PC-9 (cell line): ENCODE data around the gene C17orf107. TPM values are rescaled to one million over a fixed set of nuclear protein-coding genes. Genes with fewer than 3 reads are reported as not detected.
A peak's percentile ranks its signal among the peaks of the same experiment; 100 is the strongest.

Experiments used
- BruUV-seq: library from RNA; stranded (reverse); fragments of 400-500 nt; replicated peaks from 2 replicates; lab custom pipeline; 2021; lab: Mats Ljungman, UMichigan
- CTCF ChIA-PET: fragments of 300-600 bp; sonication (Branson Sonifier 250); formaldehyde crosslinking; loops from one replicate; lab custom pipeline; 2022; ENCODE audit warnings: antibody characterized with exemption; lab: Charles Lee
- POLR2A ChIA-PET: fragments of 300-600 bp; sonication (Branson Sonifier 250); formaldehyde crosslinking; loops from one replicate; lab custom pipeline; 2022; ENCODE audit warnings: antibody characterized with exemption; ENCODE audit not compliant: unreplicated experiment; lab: Charles Lee
- DNase-seq, 2 experiments: peaks; one replicate each; pipeline versions ENCODE4 v3.0.0 to v3.0.0-alpha.2; 2015 to 2022; ENCODE audit warnings: mixed read lengths in 1 of 2
- H2AFZ ChIP-seq: fragments of 200-600 bp; sonication (generic); 2 replicates; pipeline ENCODE4 v1.8.1; 2017; ENCODE audit warnings: antibody characterized with exemption
- H3F3A ChIP-seq: fragments of 200-600 bp; sonication (generic); 2 replicates; pipeline ENCODE4 v1.8.1; 2017; ENCODE audit warnings: antibody characterized with exemption, mild to moderate bottlenecking, low read depth; ENCODE audit not compliant: insufficient read depth
- H3K27ac ChIP-seq: fragments of 200-600 bp; sonication (generic); 2 replicates; pipeline ENCODE4 v1.6.1; 2016; ENCODE audit warnings: mixed run types
- H3K27me3 ChIP-seq: fragments of 200-600 bp; sonication (generic); 2 replicates; pipeline ENCODE4 v1.6.1; 2016; ENCODE audit warnings: low read depth, mixed run types; ENCODE audit not compliant: insufficient read depth
- H3K36me3 ChIP-seq: fragments of 200-600 bp; sonication (generic); 2 replicates; pipeline ENCODE4 v1.6.1; 2016; ENCODE audit warnings: low read depth, mixed run types
- H3K4me1 ChIP-seq: fragments of 200-600 bp; sonication (generic); replicated peaks from 2 replicates; pipeline ENCODE4 v1.6.1; 2016; ENCODE audit warnings: mixed run types; ENCODE audit not compliant: insufficient read depth
- H3K4me2 ChIP-seq: fragments of 200-600 bp; sonication (generic); 2 replicates; pipeline ENCODE4 v1.6.1; 2017; ENCODE audit warnings: mixed run types
- H3K4me3 ChIP-seq: fragments of 200-600 bp; sonication (generic); 2 replicates; pipeline ENCODE4 v1.6.1; 2016; ENCODE audit warnings: mixed run types
- H3K79me2 ChIP-seq: fragments of 200-600 bp; sonication (generic); 2 replicates; pipeline ENCODE4 v1.6.1; 2017; ENCODE audit warnings: low read depth, mixed run types
- H3K9me2 ChIP-seq: fragments of 200-600 bp; sonication (generic); 2 replicates; pipeline ENCODE4 v1.8.1; 2017; ENCODE audit warnings: mild to moderate bottlenecking; ENCODE audit not compliant: insufficient read depth
- H3K9me3 ChIP-seq: fragments of 200-600 bp; sonication (generic); 2 replicates; pipeline ENCODE4 v1.8.1; 2016; ENCODE audit warnings: low read depth; ENCODE audit not compliant: insufficient read depth
- H4K20me1 ChIP-seq: fragments of 200-600 bp; sonication (generic); 2 replicates; pipeline ENCODE4 v1.8.1; 2017; ENCODE audit not compliant: insufficient read depth
- EZH2 ChIP-seq: fragments of 200-600 bp; sonication (generic); IDR thresholded peaks from 2 replicates; pipeline ENCODE4 v1.8.0; 2017; ENCODE audit warnings: antibody characterized with exemption, low read depth
- intact Hi-C: fragments of 100-400 bp; cut with micrococcal nuclease; formaldehyde crosslinking; loops from one replicate; pipeline ENCODE4 v1.10.0; 2022; ENCODE audit not compliant: unreplicated experiment
- total RNA-seq: library from RNA; stranded (reverse); gene quantifications from 2 replicates; pipeline ENCODE4 v1.2.3, GENCODE V29; 2021
- TF ChIP-seq, protein P1 (sequence below): fragments of 200-600 bp; sonication (generic); conservative IDR thresholded peaks from 2 replicates; pipeline ENCODE4 v1.6.1; 2017; ENCODE audit warnings: mixed run types, antibody characterized with exemption, mild to moderate bottlenecking, moderate library complexity

The C17orf107 gene
- total RNA-seq, 1 experiment from 2014 or later, result 3.1 TPM

GRCh38 chr17:4948931-4949320 is 49.6 kb downstream of the C17orf107 start:
- TF ChIP-seq EZH2, result no peak
- TF ChIP-seq, protein P1, sequence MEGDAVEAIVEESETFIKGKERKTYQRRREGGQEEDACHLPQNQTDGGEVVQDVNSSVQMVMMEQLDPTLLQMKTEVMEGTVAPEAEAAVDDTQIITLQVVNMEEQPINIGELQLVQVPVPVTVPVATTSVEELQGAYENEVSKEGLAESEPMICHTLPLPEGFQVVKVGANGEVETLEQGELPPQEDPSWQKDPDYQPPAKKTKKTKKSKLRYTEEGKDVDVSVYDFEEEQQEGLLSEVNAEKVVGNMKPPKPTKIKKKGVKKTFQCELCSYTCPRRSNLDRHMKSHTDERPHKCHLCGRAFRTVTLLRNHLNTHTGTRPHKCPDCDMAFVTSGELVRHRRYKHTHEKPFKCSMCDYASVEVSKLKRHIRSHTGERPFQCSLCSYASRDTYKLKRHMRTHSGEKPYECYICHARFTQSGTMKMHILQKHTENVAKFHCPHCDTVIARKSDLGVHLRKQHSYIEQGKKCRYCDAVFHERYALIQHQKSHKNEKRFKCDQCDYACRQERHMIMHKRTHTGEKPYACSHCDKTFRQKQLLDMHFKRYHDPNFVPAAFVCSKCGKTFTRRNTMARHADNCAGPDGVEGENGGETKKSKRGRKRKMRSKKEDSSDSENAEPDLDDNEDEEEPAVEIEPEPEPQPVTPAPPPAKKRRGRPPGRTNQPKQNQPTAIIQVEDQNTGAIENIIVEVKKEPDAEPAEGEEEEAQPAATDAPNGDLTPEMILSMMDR, result no peak
- BruUV-seq, result TSS peak; percentile 7
- Histone ChIP-seq H3K27me3 (no peaks in the 10 kb centered on the region), H3K4me2 (peak overlapping the region; percentile 84), H3K27ac (peak overlapping the region; percentile 99), H3K36me3 (peaks cover 21% of the 10 kb centered on the region), H2AFZ (peak overlapping the region; percentile 74), H3K9me2 (no peaks in the 10 kb centered on the region), H3K79me2 (peaks cover 51% of the 10 kb centered on the region), H3K9me3 (no peaks in the 10 kb centered on the region), H3K4me3 (peak overlapping the region; percentile 99), H3F3A (peaks cover 78% of the 10 kb centered on the region), H3K4me1 (peaks cover 39% of the 10 kb centered on the region), H4K20me1 (peaks cover 34% of the 10 kb centered on the region)
- ChIA-PET POLR2A (interaction anchor here (0.6 to 3.0 kb wide), 4 partner anchors 9 to 269 kb away, joined by 3 to 42 read pairs (median 8); partner anchors contain the start of genes RNF167, SLC25A11 and SPAG7), CTCF (interaction anchor here (0.6 kb wide), 1 partner anchor 156 kb away, joined by 3 read pairs; no protein-coding TSS in a partner anchor)
- intact Hi-C loops, result loop anchor here (1.0 to 10.0 kb wide), 6 partner anchors 9 to 239 kb away; partner anchors contain the start of genes ARRB2, INCA1, KIF1C and MINK1
- peak; percentile 71 to 92 for DNase-seq

GRCh38 chr17:4949321-4950074 is 50.2 kb downstream of the C17orf107 start:
- peak; percentile 73 to 94 for DNase-seq
- Histone ChIP-seq H3K4me2 (peak overlapping the region; percentile 84), H3K79me2 (peaks cover 46% of the 10 kb centered on the region), H4K20me1 (peaks cover 30% of the 10 kb centered on the region), H2AFZ (peak overlapping the region; percentile 74), H3K9me2 (no peaks in the 10 kb centered on the region), H3K27me3 (no peaks in the 10 kb centered on the region), H3K27ac (peak overlapping the region; percentile 99), H3F3A (peaks cover 72% of the 10 kb centered on the region), H3K4me3 (peak overlapping the region; percentile 99), H3K4me1 (peaks cover 39% of the 10 kb centered on the region), H3K36me3 (peaks cover 21% of the 10 kb centered on the region), H3K9me3 (no peaks in the 10 kb centered on the region)
- CTCF ChIA-PET, result interaction anchor here (0.6 to 0.9 kb wide), 3 partner anchors 15 to 470 kb away, joined by 3 read pairs; partner anchors contain the start of genes NUP88 and RPAIN
- POLR2A ChIA-PET, result interaction anchor here (0.6 to 3.0 kb wide), 4 partner anchors 18 to 270 kb away, joined by 3 to 42 read pairs (median 6); partner anchors contain the start of gene SPAG7
- no peak for TF ChIP-seq EZH2
- TF ChIP-seq, protein P1, result no peak
- BruUV-seq, result no TSS peak
- intact Hi-C loops, result loop anchor here (1.0 to 10.0 kb wide), 5 partner anchors 9 to 239 kb away; partner anchors contain the start of genes ARRB2, MINK1, RNF167 and SLC25A11

DNA sequence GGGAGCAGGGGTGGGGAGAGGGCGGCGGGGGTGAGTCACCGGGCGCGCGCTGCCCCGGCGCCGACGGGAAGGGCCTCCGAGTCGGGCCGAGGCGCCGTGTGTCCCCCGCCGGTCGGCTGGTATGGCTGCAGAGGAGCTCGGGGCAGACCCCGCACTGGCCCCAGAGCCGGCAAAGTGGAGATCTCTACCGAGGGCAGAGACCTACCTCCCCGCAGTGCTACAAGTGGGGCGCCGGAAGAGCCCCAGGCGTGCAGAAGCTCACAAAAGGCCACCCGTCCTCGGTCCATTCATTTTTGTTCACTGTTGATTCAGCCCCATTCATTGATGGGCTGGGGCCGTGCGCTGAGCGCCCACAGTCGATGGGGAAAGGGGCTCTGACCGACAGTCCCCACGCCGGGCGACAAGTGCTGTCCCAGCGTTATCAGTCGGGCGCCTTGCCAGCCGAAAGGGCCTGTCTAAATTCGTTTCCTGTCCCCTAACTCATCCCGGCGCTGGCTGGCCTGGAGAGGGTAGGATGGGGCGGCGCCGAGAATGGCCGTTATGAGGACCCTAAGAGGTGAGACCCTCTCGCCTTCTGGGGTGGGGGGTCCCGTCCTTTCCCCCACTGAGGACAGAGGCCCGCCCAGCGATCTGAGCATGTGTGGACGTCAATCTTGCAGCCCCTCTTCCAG is 50.9 kb downstream of the C17orf107 start:
- H3K9me3 ChIP-seq, result no peaks in the 10 kb centered on the region
- BruUV-seq, result TSS peak; percentile 69
- peak overlapping the region; percentile 99 for H3K27ac ChIP-seq
- H3K4me1 ChIP-seq, result peaks cover 33% of the 10 kb centered on the region
- H4K20me1 ChIP-seq, result peaks cover 24% of the 10 kb centered on the region
- intact Hi-C loops, result no loop called here
- ChIA-PET POLR2A (interaction anchor here (0.7 kb wide), 1 partner anchor 160 kb away, joined by 9 read pairs; no protein-coding TSS in a partner anchor), CTCF (interaction anchor here (0.6 to 0.9 kb wide), 2 partner anchors 15 to 469 kb away, joined by 3 read pairs; partner anchors contain the start of genes NUP88 and RPAIN)
- H3K9me2 ChIP-seq, result no peaks in the 10 kb centered on the region
- peaks cover 39% of the 10 kb centered on the region for H3K79me2 ChIP-seq
- peak overlapping the region; percentile 98 for H2AFZ ChIP-seq
- TF ChIP-seq EZH2, result no peak
- TF ChIP-seq, protein P1, result no peak
- H3K36me3 ChIP-seq, result peaks cover 17% of the 10 kb centered on the region
- peak in 1 of 2 experiments; percentile 53 for DNase-seq
- H3K27me3 ChIP-seq, result no peaks in the 10 kb centered on the region
- peaks cover 65% of the 10 kb centered on the region for H3F3A ChIP-seq
- peak overlapping the region; percentile 84 for H3K4me2 ChIP-seq
- H3K4me3 ChIP-seq, result peak overlapping the region; percentile 78
